Islet precursor cell (in vitro differentiated cells): ENCODE measurements around the gene FBXL7.
A peak's percentile ranks its signal among the peaks of the same experiment; 100 is the strongest.

ENCODE experiments used
- DNase-seq: peaks from one replicate; pipeline ENCODE4 v3.0.0-alpha.2; 2018

The FBXL7 gene

GRCh38 chr5:15499528-15500324 is at the start of gene FBXL7:
Gene FBXL7, plus strand, starts transcription at chr5:15500180.
- DNase-seq = peak; percentile 92

DNA sequence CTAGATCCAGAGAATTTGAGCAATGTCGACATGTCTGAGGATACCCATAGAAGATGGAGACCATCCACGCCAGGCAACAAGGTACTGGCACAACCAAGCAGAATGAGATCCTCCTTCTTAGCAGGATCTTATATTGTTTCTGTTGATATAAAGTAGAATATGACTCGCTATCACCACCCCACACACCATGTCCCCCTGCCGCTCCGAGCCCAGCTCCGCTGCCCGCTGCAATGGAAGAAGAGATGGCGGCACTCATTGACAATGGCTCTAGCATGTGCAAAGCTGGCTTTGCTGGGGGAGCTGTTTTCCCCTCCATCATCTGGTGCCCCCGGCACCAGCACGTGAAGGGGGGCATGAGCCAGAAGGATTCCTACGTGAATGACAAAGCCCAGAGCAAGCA is 49.5 kb upstream of the FBXL7 start:
- DNase-seq = no peak

DNA sequence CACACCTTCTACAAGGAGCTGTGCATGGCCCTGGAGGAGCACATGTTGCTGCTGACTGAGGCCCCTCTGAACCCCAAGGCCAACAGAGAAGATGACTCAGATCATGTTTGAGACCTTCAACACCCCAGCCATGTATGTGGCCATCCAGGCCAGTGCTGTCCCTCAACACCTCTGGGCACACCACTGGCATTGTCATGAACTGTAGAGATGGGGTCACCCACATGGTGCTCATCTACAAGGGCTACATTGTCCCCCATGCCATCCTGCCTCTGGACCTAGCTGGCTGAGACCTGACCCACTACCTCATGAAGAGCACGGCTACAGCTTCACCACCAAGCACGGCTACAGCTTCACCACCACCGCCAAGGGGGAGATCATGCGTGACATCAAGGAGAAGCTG is 49.0 kb upstream of the FBXL7 start:
- no peak for DNase-seq

- no peak for DNase-seq
Observed at GRCh38 chr5:15452030-15452429, 48.0 kb upstream of the FBXL7 start.

DNA sequence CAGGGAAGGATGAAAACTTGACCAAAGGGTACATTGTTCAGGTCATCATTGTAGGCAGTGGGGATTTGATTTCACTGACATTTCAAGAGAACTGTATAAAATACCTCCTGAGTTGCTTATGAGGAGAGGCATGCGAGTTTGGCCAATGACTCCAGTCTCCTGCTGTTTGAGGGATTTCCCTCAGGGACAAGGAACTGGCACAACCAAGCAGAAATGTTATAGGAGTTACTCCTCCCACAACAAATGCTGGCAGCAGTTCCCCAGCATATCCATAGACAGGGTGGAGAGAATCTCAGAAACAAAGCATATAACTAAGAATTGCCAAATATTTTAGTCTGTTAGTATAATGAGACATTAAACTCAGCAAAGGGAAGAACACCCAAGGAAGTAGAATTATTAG is 47.2 kb upstream of the FBXL7 start:
- DNase-seq = no peak

DNA sequence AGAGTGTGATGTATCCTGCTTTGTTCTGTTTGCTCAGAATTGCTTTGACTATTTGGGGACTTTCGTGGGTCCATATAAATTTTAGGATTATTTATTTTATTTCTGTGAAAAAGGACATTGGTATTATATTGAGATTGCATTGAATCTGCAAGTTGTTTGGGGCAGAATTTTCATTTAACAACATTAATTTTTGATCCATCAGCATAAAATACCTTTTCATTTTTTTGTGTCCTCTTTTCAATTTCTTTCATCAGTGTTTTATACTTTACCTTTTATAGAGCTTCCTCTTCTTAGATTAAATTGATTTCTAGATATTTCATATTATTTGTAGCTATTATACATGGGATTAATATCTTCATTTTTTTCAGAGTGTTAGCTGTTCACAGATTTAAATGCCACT is 40.8 kb upstream of the FBXL7 start:
- DNase-seq = no peak

GRCh38 chr5:15463231-15463980 is 36.6 kb upstream of the FBXL7 start:
- DNase-seq = no peak

DNA sequence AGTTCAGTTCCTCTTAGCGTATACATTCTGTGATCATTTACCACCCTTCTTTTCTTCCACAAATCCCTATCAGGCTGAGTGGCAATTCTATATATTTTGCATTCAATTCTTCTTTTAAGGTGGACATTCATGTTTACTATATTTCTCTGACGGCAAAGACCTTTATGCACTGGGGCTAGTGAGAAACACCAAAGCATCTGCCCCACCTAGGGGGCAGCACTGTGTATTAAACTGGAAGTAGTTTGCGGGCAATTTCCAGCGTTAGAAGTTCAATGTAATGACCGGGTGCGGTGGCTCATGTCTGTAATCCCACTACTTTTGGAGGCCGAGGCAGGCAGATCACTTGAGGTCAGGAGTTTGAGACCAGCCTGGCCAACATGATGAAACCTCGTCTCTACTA is 27.9 kb upstream of the FBXL7 start:
- no peak for DNase-seq

GRCh38 chr5:15474143-15474719 is 25.7 kb upstream of the FBXL7 start:
- no peak for DNase-seq

- DNase-seq = no peak
Observed at GRCh38 chr5:15475367-15475766, 24.6 kb upstream of the FBXL7 start.

GRCh38 chr5:15476977-15477376 is 23.0 kb upstream of the FBXL7 start:
- DNase-seq = no peak

DNA sequence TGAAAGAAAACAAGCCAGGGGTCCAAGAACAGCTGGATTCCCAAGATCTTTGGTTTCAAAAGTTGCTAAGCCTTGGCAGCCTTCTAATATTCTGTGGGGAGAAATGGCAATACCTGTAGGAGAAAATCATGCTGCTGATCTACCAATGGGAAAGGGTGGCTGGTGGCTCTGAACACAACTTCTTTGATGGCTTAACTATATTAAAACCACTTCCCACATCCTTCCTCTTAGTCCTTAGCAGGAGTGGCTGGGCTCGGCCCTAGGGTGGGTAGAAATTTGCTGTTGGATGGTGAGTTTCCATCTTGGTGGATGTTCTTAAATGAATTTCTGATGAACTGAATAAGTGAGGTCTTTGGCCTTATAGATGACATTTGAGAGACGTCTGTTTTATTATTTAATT is 19.5 kb upstream of the FBXL7 start:
- no peak for DNase-seq

GRCh38 chr5:15483351-15484097 is 16.5 kb upstream of the FBXL7 start:
- DNase-seq = no peak

DNA sequence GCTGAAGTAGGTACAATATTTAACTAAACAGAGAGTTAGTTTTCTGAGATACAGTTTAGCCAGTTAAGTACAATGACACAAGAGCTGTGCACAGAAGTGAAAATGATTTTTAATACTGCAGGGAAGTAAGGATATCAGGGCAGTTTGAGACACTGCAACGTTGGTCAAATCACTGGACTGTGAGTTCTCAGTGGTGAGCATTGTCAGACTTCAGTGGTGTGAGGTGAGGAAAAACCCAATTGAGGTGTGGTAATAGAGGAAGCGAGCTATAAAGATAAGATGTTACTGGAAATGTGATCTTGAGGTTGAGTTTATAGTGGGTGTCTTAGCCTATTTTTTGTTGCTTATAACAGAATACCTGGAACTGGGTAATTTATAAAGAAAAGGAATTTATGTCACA is 12.8 kb upstream of the FBXL7 start:
- no peak for DNase-seq

GRCh38 chr5:15489571-15490235 is 10.3 kb upstream of the FBXL7 start:
- DNase-seq = no peak

DNA sequence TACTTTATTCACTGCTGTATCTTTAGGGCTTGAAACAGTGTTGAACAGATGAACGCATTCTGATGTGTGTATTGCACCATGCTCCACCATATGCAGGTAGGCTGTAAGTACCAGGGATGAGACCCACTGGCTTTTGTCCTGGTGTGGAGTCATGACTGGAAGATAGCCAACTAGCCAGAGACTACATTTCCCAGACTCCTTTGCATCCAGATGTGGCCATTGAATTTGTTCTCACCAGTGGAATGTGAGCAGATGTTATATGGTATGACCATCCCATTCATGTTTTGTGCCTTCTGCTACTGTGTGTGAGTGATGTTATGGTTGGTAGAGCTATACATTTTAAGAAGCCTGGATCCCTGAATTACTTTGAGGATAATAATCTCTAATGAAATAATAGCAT is 7.4 kb upstream of the FBXL7 start:
- no peak for DNase-seq

- DNase-seq = no peak
Observed at GRCh38 chr5:15493501-15493900, 6.5 kb upstream of the FBXL7 start.

GRCh38 chr5:15495026-15495425 is 5.0 kb upstream of the FBXL7 start:
- DNase-seq = no peak

GRCh38 chr5:15496886-15497285 is 3.1 kb upstream of the FBXL7 start:
- DNase-seq = peak; percentile 53

GRCh38 chr5:15500325-15501001 is 483 bp downstream of the FBXL7 start:
- peak; percentile 66 for DNase-seq

GRCh38 chr5:15501091-15501791 is 1.3 kb downstream of the FBXL7 start:
- peak; percentile 88 for DNase-seq

GRCh38 chr5:15502208-15502607 is 2.2 kb downstream of the FBXL7 start:
- DNase-seq = no peak
